CD4-positive, alpha-beta T cell treated with Interleukin-1 beta for 1 hour (primary cell): ENCODE measurements around the gene MESD.

Experiments used
- DNase-seq, 2 donors: peaks; one replicate each; pipeline ENCODE4 v3.0.0-alpha.2; 2020 to 2022

The MESD gene

GRCh38 chr15:80932989-80933388 is 56.6 kb downstream of the MESD start:
- DNase-seq: no peak

GRCh38 chr15:80932513-80932815 is 57.2 kb downstream of the MESD start:
- no peak for DNase-seq

GRCh38 chr15:80931721-80932512 is 57.7 kb downstream of the MESD start:
- DNase-seq: no peak

GRCh38 chr15:80931191-80931590 is 58.4 kb downstream of the MESD start:
- no peak for DNase-seq

- DNase-seq: no peak
These were observed 59.9 kb downstream of the MESD start for GRCh38 chr15:80929689-80930088.

- DNase-seq: no peak
These were observed 60.4 kb downstream of the MESD start for GRCh38 chr15:80929225-80929624.

- no peak for DNase-seq
These were observed 63.5 kb downstream of the MESD start for GRCh38 chr15:80926126-80926525.

- no peak for DNase-seq
These were observed 64.0 kb downstream of the MESD start for GRCh38 chr15:80925597-80926059.

GRCh38 chr15:80924278-80924677 is 65.3 kb downstream of the MESD start:
- no peak for DNase-seq

GRCh38 chr15:80923668-80924067 is 66.0 kb downstream of the MESD start:
- DNase-seq: no peak

GRCh38 chr15:80921736-80922410 is 67.7 kb downstream of the MESD start:
- DNase-seq: no peak

GRCh38 chr15:80920271-80920699 is 69.3 kb downstream of the MESD start:
- DNase-seq: no peak

GRCh38 chr15:80918196-80918783 is 71.3 kb downstream of the MESD start:
- no peak for DNase-seq

- no peak for DNase-seq
These were observed 73.6 kb downstream of the MESD start for GRCh38 chr15:80916056-80916455.

GRCh38 chr15:80915472-80915871 is 74.1 kb downstream of the MESD start:
- DNase-seq: no peak

GRCh38 chr15:80913541-80913940 is 76.1 kb downstream of the MESD start:
- no peak for DNase-seq

- no peak for DNase-seq
These were observed 76.9 kb downstream of the MESD start for GRCh38 chr15:80912673-80913072.

- no peak for DNase-seq
These were observed 77.8 kb downstream of the MESD start for GRCh38 chr15:80911821-80912220.

GRCh38 chr15:80906159-80906766 is 83.4 kb downstream of the MESD start:
- no peak for DNase-seq

- no peak for DNase-seq
These were observed 84.6 kb downstream of the MESD start for GRCh38 chr15:80904998-80905397.

GRCh38 chr15:80902298-80902801 is 87.3 kb downstream of the MESD start:
- DNase-seq: no peak

- no peak for DNase-seq
These were observed 91.6 kb downstream of the MESD start for GRCh38 chr15:80898040-80898439.
